ENCODE data around the gene RUVBL1.

The RUVBL1 gene

GRCh38 chr3:128112357-128112968 lies 11.1 kb downstream of the RUVBL1 start:
- Mint-ChIP-seq H3K27me3 (no peaks in the 10 kb centered on the region), H3K4me3 (peak overlapping the region; percentile 47), H3K9me3 (no peaks in the 10 kb centered on the region), H3K4me1 (peaks cover 39% of the 10 kb centered on the region), H3K36me3 (ENCODE audit: low read depth) (peaks cover 69% of the 10 kb centered on the region), H3K27ac (peak overlapping the region; percentile 90)
- DNase-seq, result peak; percentile 28
- ATAC-seq, result peak; percentile 92

- Mint-ChIP-seq H3K4me1 (peaks cover 39% of the 10 kb centered on the region), H3K27ac (peak overlapping the region; percentile 90), H3K27me3 (no peaks in the 10 kb centered on the region), H3K9me3 (no peaks in the 10 kb centered on the region), H3K36me3 (ENCODE audit: low read depth) (peaks cover 68% of the 10 kb centered on the region), H3K4me3 (no peak overlapping the region)
- ATAC-seq, result no peak
- DNase-seq, result no peak
Observed at GRCh38 chr3:128111147-128111546, 12.5 kb downstream of the RUVBL1 start.

GRCh38 chr3:128107834-128108233 lies 15.8 kb downstream of the RUVBL1 start:
- no peaks in the 10 kb centered on the region for H3K27me3 Mint-ChIP-seq
- ATAC-seq (no peak), DNase-seq (no peak)
- H3K4me1 Mint-ChIP-seq, result peaks cover 18% of the 10 kb centered on the region
- no peak overlapping the region for H3K27ac Mint-ChIP-seq
- H3K4me3 Mint-ChIP-seq, result no peak overlapping the region
- H3K9me3 Mint-ChIP-seq, result no peaks in the 10 kb centered on the region
- H3K36me3 Mint-ChIP-seq (ENCODE audit: low read depth), result peaks cover 54% of the 10 kb centered on the region

- Mint-ChIP-seq H3K4me1 (no peaks in the 10 kb centered on the region), H3K36me3 (ENCODE audit: low read depth) (peaks cover 62% of the 10 kb centered on the region), H3K9me3 (no peaks in the 10 kb centered on the region), H3K27me3 (no peaks in the 10 kb centered on the region), H3K27ac (no peak overlapping the region), H3K4me3 (no peak overlapping the region)
- ATAC-seq (no peak), DNase-seq (no peak)
Observed at GRCh38 chr3:128103136-128103676, 20.4 kb downstream of the RUVBL1 start.

- Mint-ChIP-seq H3K27me3 (no peaks in the 10 kb centered on the region), H3K36me3 (ENCODE audit: low read depth) (peaks cover 65% of the 10 kb centered on the region)
Observed at GRCh38 chr3:128100638-128101037, 23.0 kb downstream of the RUVBL1 start.

GRCh38 chr3:128100161-128100560 lies 23.5 kb downstream of the RUVBL1 start:
- no peak overlapping the region for H3K4me3 Mint-ChIP-seq
- H3K27ac Mint-ChIP-seq, result no peak overlapping the region
- peaks cover 5% of the 10 kb centered on the region for H3K4me1 Mint-ChIP-seq
- H3K9me3 Mint-ChIP-seq, result no peaks in the 10 kb centered on the region
- DNase-seq (no peak), ATAC-seq (no peak)
- peaks cover 68% of the 10 kb centered on the region for H3K36me3 Mint-ChIP-seq (ENCODE audit: low read depth)
- no peaks in the 10 kb centered on the region for H3K27me3 Mint-ChIP-seq

More at GRCh38 chr3:128100638-128101037, 23.0 kb downstream of the RUVBL1 start:
- H3K4me1 Mint-ChIP-seq, result peaks cover 3% of the 10 kb centered on the region
- DNase-seq (no peak), ATAC-seq (no peak)
- H3K9me3 Mint-ChIP-seq, result no peaks in the 10 kb centered on the region
- H3K4me3 Mint-ChIP-seq, result no peak overlapping the region
- no peak overlapping the region for H3K27ac Mint-ChIP-seq

GRCh38 chr3:128098234-128098633 lies 25.4 kb downstream of the RUVBL1 start:
- H3K36me3 Mint-ChIP-seq (ENCODE audit: low read depth), result peaks cover 66% of the 10 kb centered on the region
- DNase-seq (no peak), ATAC-seq (no peak)
- H3K27ac Mint-ChIP-seq, result no peak overlapping the region
- no peak overlapping the region for H3K4me3 Mint-ChIP-seq
- no peaks in the 10 kb centered on the region for H3K27me3 Mint-ChIP-seq
- peaks cover 10% of the 10 kb centered on the region for H3K4me1 Mint-ChIP-seq
- no peaks in the 10 kb centered on the region for H3K9me3 Mint-ChIP-seq

- H3K9me3 Mint-ChIP-seq, result no peaks in the 10 kb centered on the region
- H3K27ac Mint-ChIP-seq, result no peak overlapping the region
- H3K4me3 Mint-ChIP-seq, result no peak overlapping the region
- H3K36me3 Mint-ChIP-seq (ENCODE audit: low read depth), result peaks cover 49% of the 10 kb centered on the region
- H3K27me3 Mint-ChIP-seq, result no peaks in the 10 kb centered on the region
- ATAC-seq (peak; percentile 88), DNase-seq (peak; percentile 78)
- H3K4me1 Mint-ChIP-seq, result peaks cover 10% of the 10 kb centered on the region
Observed at GRCh38 chr3:128095222-128095703, 28.3 kb downstream of the RUVBL1 start.

GRCh38 chr3:128094295-128095151 lies 29.1 kb downstream of the RUVBL1 start:
- Mint-ChIP-seq H3K27me3 (no peaks in the 10 kb centered on the region), H3K9me3 (no peaks in the 10 kb centered on the region), H3K4me1 (peaks cover 10% of the 10 kb centered on the region), H3K4me3 (no peak overlapping the region), H3K27ac (no peak overlapping the region), H3K36me3 (ENCODE audit: low read depth) (peaks cover 45% of the 10 kb centered on the region)
- ATAC-seq, result peak; percentile 12
- no peak for DNase-seq

GRCh38 chr3:128091586-128091985 lies 32.0 kb downstream of the RUVBL1 start:
- no peak for DNase-seq

GRCh38 chr3:128089135-128089534 lies 34.5 kb downstream of the RUVBL1 start:
- DNase-seq (no peak), ATAC-seq (no peak)
- no peaks in the 10 kb centered on the region for H3K9me3 Mint-ChIP-seq
- H3K27me3 Mint-ChIP-seq, result no peaks in the 10 kb centered on the region
- H3K4me3 Mint-ChIP-seq, result no peak overlapping the region
- H3K4me1 Mint-ChIP-seq, result no peaks in the 10 kb centered on the region
- no peak overlapping the region for H3K27ac Mint-ChIP-seq
- peaks cover 39% of the 10 kb centered on the region for H3K36me3 Mint-ChIP-seq (ENCODE audit: low read depth)

More at GRCh38 chr3:128091586-128091985, 32.0 kb downstream of the RUVBL1 start:
- Mint-ChIP-seq H3K4me1 (peaks cover 7% of the 10 kb centered on the region), H3K27me3 (no peaks in the 10 kb centered on the region), H3K4me3 (no peak overlapping the region), H3K36me3 (ENCODE audit: low read depth) (peaks cover 37% of the 10 kb centered on the region), H3K9me3 (no peaks in the 10 kb centered on the region), H3K27ac (no peak overlapping the region)
- ATAC-seq, result no peak

GRCh38 chr3:128084675-128085021 lies 39.0 kb downstream of the RUVBL1 start:
- H3K9me3 Mint-ChIP-seq, result no peaks in the 10 kb centered on the region
- H3K36me3 Mint-ChIP-seq (ENCODE audit: low read depth), result peaks cover 49% of the 10 kb centered on the region
- H3K27me3 Mint-ChIP-seq, result no peaks in the 10 kb centered on the region
- DNase-seq (no peak), ATAC-seq (no peak)
- no peak overlapping the region for H3K27ac Mint-ChIP-seq
- no peak overlapping the region for H3K4me3 Mint-ChIP-seq
- no peaks in the 10 kb centered on the region for H3K4me1 Mint-ChIP-seq

- H3K4me3 Mint-ChIP-seq, result no peak overlapping the region
- ATAC-seq (no peak), DNase-seq (no peak)
- no peaks in the 10 kb centered on the region for H3K4me1 Mint-ChIP-seq
- peaks cover 50% of the 10 kb centered on the region for H3K36me3 Mint-ChIP-seq (ENCODE audit: low read depth)
- no peak overlapping the region for H3K27ac Mint-ChIP-seq
- H3K27me3 Mint-ChIP-seq, result no peaks in the 10 kb centered on the region
- H3K9me3 Mint-ChIP-seq, result no peaks in the 10 kb centered on the region
Observed at GRCh38 chr3:128083980-128084674, 39.5 kb downstream of the RUVBL1 start.

- Mint-ChIP-seq H3K27me3 (no peaks in the 10 kb centered on the region), H3K4me1 (no peaks in the 10 kb centered on the region), H3K9me3 (no peaks in the 10 kb centered on the region), H3K4me3 (no peak overlapping the region), H3K36me3 (ENCODE audit: low read depth) (peaks cover 56% of the 10 kb centered on the region), H3K27ac (no peak overlapping the region)
- no peak for ATAC-seq
- no peak for DNase-seq
Observed at GRCh38 chr3:128083396-128083795, 40.2 kb downstream of the RUVBL1 start.
